H9 (cell line): ENCODE results near the gene HMCN1. TPM values are rescaled to one million over a fixed set of nuclear protein-coding genes. Genes with fewer than 3 reads are reported as not detected.

Source experiments
- DNase-seq: peaks from one replicate; pipeline ENCODE4 v3.0.0-alpha.2; 2017
- H2AFZ ChIP-seq: one replicate; pipeline ENCODE4 v1.6.1; 2013; ENCODE audit warnings: mild to moderate bottlenecking, low read length, control low read depth, moderate library complexity
- H2AK5ac ChIP-seq: 2 replicates; pipeline ENCODE4 v1.6.1; 2013; ENCODE audit warnings: low read length, control low read depth, mixed read lengths; ENCODE audit not compliant: insufficient read length
- H2BK120ac ChIP-seq: one replicate; pipeline ENCODE4 v1.6.1; 2013; ENCODE audit warnings: low read depth, mild to moderate bottlenecking, low read length, control low read depth, inconsistent platforms; ENCODE audit not compliant: poor library complexity, severe bottlenecking
- H2BK12ac ChIP-seq: 2 replicates; pipeline ENCODE4 v1.6.1; 2013; ENCODE audit warnings: low read length, control low read depth, mixed read lengths, low read depth; ENCODE audit not compliant: insufficient read length
- H2BK15ac ChIP-seq: 2 replicates; pipeline ENCODE4 v1.6.1; 2013; ENCODE audit warnings: low read depth, low read length, control low read depth
- H2BK20ac ChIP-seq: one replicate; pipeline ENCODE4 v1.6.1; 2013; ENCODE audit warnings: low read depth, mild to moderate bottlenecking, low read length, control low read depth, inconsistent platforms; ENCODE audit not compliant: poor library complexity, severe bottlenecking
- H2BK5ac ChIP-seq: 2 replicates; pipeline ENCODE4 v1.6.1; 2013; ENCODE audit warnings: low read length, control low read depth, mixed read lengths; ENCODE audit not compliant: insufficient read length
- H3K14ac ChIP-seq: 2 replicates; pipeline ENCODE4 v1.6.1; 2013; ENCODE audit warnings: low read length, control low read depth; ENCODE audit not compliant: insufficient read depth
- H3K18ac ChIP-seq: 2 replicates; pipeline ENCODE4 v1.6.1; 2013; ENCODE audit warnings: low read depth, mild to moderate bottlenecking, mixed read lengths, low read length, control low read depth; ENCODE audit not compliant: insufficient read length
- H3K23ac ChIP-seq: 2 replicates; pipeline ENCODE4 v1.6.1; 2013; ENCODE audit warnings: low read length, control low read depth, mixed read lengths, low read depth; ENCODE audit not compliant: insufficient read length
- H3K23me2 ChIP-seq: 2 replicates; pipeline ENCODE4 v1.6.1; 2013; ENCODE audit warnings: low read depth, mild to moderate bottlenecking, mixed read lengths, low read length, control low read depth; ENCODE audit not compliant: insufficient read length, poor library complexity, severe bottlenecking
- H3K27ac ChIP-seq: 2 replicates; pipeline ENCODE4 v1.5.1; 2013; ENCODE audit warnings: low read length, control low read depth, mixed read lengths, low read depth; ENCODE audit not compliant: insufficient read length
- H3K27me3 ChIP-seq: 2 replicates; pipeline ENCODE4 v1.6.1; 2013; ENCODE audit warnings: low read length, control low read depth, inconsistent platforms; ENCODE audit not compliant: insufficient read depth
- H3K4ac ChIP-seq: 2 replicates; pipeline ENCODE4 v1.6.1; 2013; ENCODE audit warnings: low read depth, mild to moderate bottlenecking, control low read depth, inconsistent platforms, low read length, moderate library complexity
- H3K4me1 ChIP-seq: 2 replicates; pipeline ENCODE4 v1.6.1; 2013; ENCODE audit warnings: low read length, control low read depth, inconsistent platforms; ENCODE audit not compliant: insufficient read depth
- H3K4me2 ChIP-seq: 2 replicates; pipeline ENCODE4 v1.6.1; 2013; ENCODE audit warnings: low read length, control low read depth, mixed read lengths; ENCODE audit not compliant: insufficient read length, insufficient read depth
- H3K56ac ChIP-seq: 2 replicates; pipeline ENCODE4 v1.6.1; 2013; ENCODE audit warnings: low read depth, mild to moderate bottlenecking, mixed read lengths, low read length, control low read depth; ENCODE audit not compliant: insufficient read length
- H3K79me1 ChIP-seq: 2 replicates; pipeline ENCODE4 v1.6.1; 2013; ENCODE audit warnings: low read depth, mild to moderate bottlenecking, moderate library complexity, low read length, control low read depth, inconsistent platforms; ENCODE audit not compliant: insufficient read depth, poor library complexity, severe bottlenecking
- H3K79me2 ChIP-seq: 2 replicates; pipeline ENCODE4 v1.6.1; 2013; ENCODE audit warnings: low read length, control low read depth, inconsistent platforms; ENCODE audit not compliant: insufficient read depth
- H3K9ac ChIP-seq: 2 replicates; pipeline ENCODE4 v1.6.1; 2013; ENCODE audit warnings: low read length, control low read depth, mixed read lengths; ENCODE audit not compliant: insufficient read length; ENCODE audit errors: extremely low read depth
- H3K9me3 ChIP-seq: one replicate; pipeline ENCODE4 v1.6.1; 2013; ENCODE audit warnings: low read depth, low read length, inconsistent platforms; ENCODE audit not compliant: control insufficient read depth
- H3T11ph ChIP-seq: one replicate; pipeline ENCODE4 v1.6.1; 2013; ENCODE audit warnings: mild to moderate bottlenecking, low read length, control low read depth, inconsistent platforms
- H4K20me1 ChIP-seq: one replicate; pipeline ENCODE4 v1.6.1; 2013; ENCODE audit not compliant: control insufficient read depth, insufficient read length, insufficient read depth
- H4K5ac ChIP-seq: 2 replicates; pipeline ENCODE4 v1.6.1; 2013; ENCODE audit warnings: low read depth, mild to moderate bottlenecking, mixed read lengths, low read length, control low read depth; ENCODE audit not compliant: insufficient read length
- H4K8ac ChIP-seq: replicated peaks from 2 replicates; pipeline ENCODE4 v1.6.1; 2013; ENCODE audit warnings: low read length, control low read depth, mixed read lengths, low read depth; ENCODE audit not compliant: insufficient read length
- H4K91ac ChIP-seq: 2 replicates; pipeline ENCODE4 v1.6.1; 2013; ENCODE audit warnings: low read depth, mild to moderate bottlenecking, moderate library complexity, mixed read lengths, low read length, control low read depth; ENCODE audit not compliant: insufficient read length
- H3K27ac Mint-ChIP-seq, 3 experiments: 2 replicates in 2 of 3; 3 replicates in 1 of 3; pipeline ENCODE4 v1.8.0; 2020 to 2021; ENCODE audit warnings: mixed read lengths in 3 of 3, mild to moderate bottlenecking in 1 of 3, moderate library complexity in 1 of 3
- H3K27me3 Mint-ChIP-seq: 2 replicates; pipeline ENCODE4 v1.8.0; 2021; ENCODE audit warnings: low read depth, mild to moderate bottlenecking, moderate library complexity, mixed read lengths
- H3K36me3 Mint-ChIP-seq, 3 experiments: 2 replicates in 2 of 3; 3 replicates in 1 of 3; pipeline ENCODE4 v1.8.0; 2020 to 2021; ENCODE audit warnings: low read depth in 3 of 3, mixed read lengths in 3 of 3; ENCODE audit not compliant: insufficient read depth in 1 of 3
- H3K4me1 Mint-ChIP-seq, 2 experiments: 2 replicates each; pipeline ENCODE4 v1.8.0; 2020; ENCODE audit warnings: mixed read lengths in 2 of 2
- H3K4me3 Mint-ChIP-seq, 2 experiments: 2 replicates in 1 of 2; 3 replicates in 1 of 2; pipeline ENCODE4 v1.8.0; 2020 to 2021; ENCODE audit warnings: mild to moderate bottlenecking in 2 of 2, mixed read lengths in 2 of 2, moderate library complexity in 1 of 2
- H3K9me3 Mint-ChIP-seq, 2 experiments: 2 replicates in 1 of 2; 3 replicates in 1 of 2; pipeline ENCODE4 v1.8.0; 2020; ENCODE audit warnings: mild to moderate bottlenecking in 2 of 2, mixed read lengths in 2 of 2, moderate library complexity in 1 of 2
- CTCF ChIP-seq: fragments of 200-600 bp; sonication (generic); conservative IDR thresholded peaks from 3 replicates; pipeline ENCODE4 v1.8.0; 2021; ENCODE audit warnings: antibody characterized with exemption, mild to moderate bottlenecking
- total RNA-seq: library from RNA; stranded (reverse); gene quantifications from 2 replicates; pipeline ENCODE4 v1.2.1, GENCODE V29; 2021

The HMCN1 gene
- total RNA-seq, 1 experiment from 2014 or later = 3.3 TPM

GRCh38 chr1:186239171-186239570 lies 505.0 kb downstream of the HMCN1 start:
- no peak overlapping the region for H3K23ac ChIP-seq
- no peak overlapping the region for H3K14ac ChIP-seq
- no peaks in the 10 kb centered on the region; a peak in 1 of 5 replicates for H3K9me3 Mint-ChIP-seq
- H2BK20ac ChIP-seq = no peak overlapping the region
- no peak overlapping the region for H2AK5ac ChIP-seq
- no peak for DNase-seq
- H3K79me2 ChIP-seq = no peaks in the 10 kb centered on the region
- H3K79me1 ChIP-seq = no peaks in the 10 kb centered on the region
- H3K4me1 Mint-ChIP-seq = no peaks in the 10 kb centered on the region
- H3K4me1 ChIP-seq = no peaks in the 10 kb centered on the region
- no peak overlapping the region for H3K27ac Mint-ChIP-seq
- no peaks in the 10 kb centered on the region for H3K27me3 ChIP-seq
- no peak overlapping the region for H4K8ac ChIP-seq
- no peak overlapping the region for H3K9ac ChIP-seq
- TF ChIP-seq CTCF = no peak
- no peak overlapping the region for H3K4me3 Mint-ChIP-seq
- H3K23me2 ChIP-seq = no peaks in the 10 kb centered on the region
- H3K18ac ChIP-seq = no peak overlapping the region
- no peak overlapping the region for H3K27ac ChIP-seq
- no peak overlapping the region for H3K56ac ChIP-seq
- H2BK15ac ChIP-seq = no peak overlapping the region
- no peak overlapping the region for H2BK5ac ChIP-seq
- H3K4me2 ChIP-seq = no peak overlapping the region
- H3K36me3 Mint-ChIP-seq = no peaks in the 10 kb centered on the region; a peak in 1 of 7 replicates
- no peaks in the 10 kb centered on the region for H3K9me3 ChIP-seq
- H3K27me3 Mint-ChIP-seq = no peaks in the 10 kb centered on the region
- no peak overlapping the region for H2BK12ac ChIP-seq
- H4K91ac ChIP-seq = no peak overlapping the region
- no peak overlapping the region for H3K4ac ChIP-seq
- H4K5ac ChIP-seq = no peak overlapping the region
- no peak overlapping the region for H3T11ph ChIP-seq
- H2AFZ ChIP-seq = no peak overlapping the region
- H4K20me1 ChIP-seq = no peaks in the 10 kb centered on the region
- no peak overlapping the region for H2BK120ac ChIP-seq
